H4 (cell line): ENCODE results near the gene KCNAB1. TPM values are rescaled to one million over a fixed set of nuclear protein-coding genes. Genes with fewer than 3 reads are reported as not detected.

Source experiments
- DNase-seq: peaks from one replicate; pipeline ENCODE4 v3.0.0-alpha.2; 2015; ENCODE audit warnings: low spot score
- total RNA-seq: library from RNA; depleted of rRNA; stranded (reverse); fragments of >200 nt; shearing (Covaris generic); gene quantifications from 2 replicates; pipeline ENCODE4 v1.2.3, GENCODE V29; 2014

KCNAB1 gene
- total RNA-seq, 1 experiment from 2014 or later, result 0.33 TPM

DNA sequence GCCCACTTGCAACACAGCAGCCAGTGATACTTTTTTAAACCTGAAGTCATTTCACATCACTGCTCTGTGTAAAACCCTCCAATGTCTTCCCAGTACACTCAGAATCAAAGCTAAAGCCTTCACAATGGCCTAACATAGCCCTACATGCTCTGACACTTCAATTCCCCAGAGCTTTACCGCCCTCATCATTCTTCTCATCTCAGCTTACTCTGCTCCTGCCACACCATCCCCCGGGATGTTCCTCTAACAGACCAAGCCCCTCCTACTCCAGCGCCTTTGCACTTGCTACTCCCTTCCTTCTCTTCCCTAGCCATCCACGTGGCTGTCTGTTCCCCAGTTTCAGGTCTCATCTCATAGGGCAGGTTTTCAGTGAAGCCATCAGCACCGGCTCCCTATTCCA lies 240.6 kb downstream of the KCNAB1 start:
- no peak for DNase-seq

DNA sequence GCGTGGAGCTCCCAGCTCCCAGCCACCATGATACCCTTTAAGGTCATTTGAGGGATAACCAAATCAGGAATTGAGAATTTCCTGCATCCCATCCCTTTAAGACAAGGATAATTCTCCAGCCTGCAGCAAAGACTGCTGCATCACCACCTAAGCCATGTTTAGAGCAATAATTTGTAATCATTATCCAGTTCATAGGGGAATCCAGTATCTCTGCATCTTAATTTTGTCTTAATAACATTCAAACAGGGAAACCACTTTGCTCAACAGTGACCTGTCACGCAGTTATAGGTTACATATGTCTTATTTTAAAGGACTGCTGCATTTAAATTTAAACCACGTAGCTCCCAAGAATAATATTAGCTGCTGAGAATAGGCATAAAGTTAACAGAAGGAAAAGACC lies 246.2 kb downstream of the KCNAB1 start:
- no peak for DNase-seq

DNA sequence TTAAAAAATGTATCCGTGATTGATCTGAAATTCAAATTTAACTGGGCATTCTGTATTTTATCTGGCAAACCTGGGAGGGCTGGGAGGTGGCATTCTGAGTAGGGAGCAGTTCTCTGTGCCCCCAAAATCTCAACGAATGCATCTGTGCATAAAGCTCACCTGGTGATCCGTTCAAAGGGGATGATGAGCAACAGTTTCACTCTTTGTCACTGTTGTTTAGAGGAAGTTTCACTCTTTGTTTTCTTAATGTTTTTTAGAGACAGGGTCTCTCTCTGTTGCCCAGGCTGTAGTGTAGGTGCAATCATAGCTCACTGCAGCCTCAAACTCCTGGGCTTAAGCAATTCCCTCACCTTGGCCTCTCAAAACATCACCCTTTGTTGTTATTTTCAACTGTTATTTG lies 247.8 kb downstream of the KCNAB1 start:
- no peak for DNase-seq

DNA sequence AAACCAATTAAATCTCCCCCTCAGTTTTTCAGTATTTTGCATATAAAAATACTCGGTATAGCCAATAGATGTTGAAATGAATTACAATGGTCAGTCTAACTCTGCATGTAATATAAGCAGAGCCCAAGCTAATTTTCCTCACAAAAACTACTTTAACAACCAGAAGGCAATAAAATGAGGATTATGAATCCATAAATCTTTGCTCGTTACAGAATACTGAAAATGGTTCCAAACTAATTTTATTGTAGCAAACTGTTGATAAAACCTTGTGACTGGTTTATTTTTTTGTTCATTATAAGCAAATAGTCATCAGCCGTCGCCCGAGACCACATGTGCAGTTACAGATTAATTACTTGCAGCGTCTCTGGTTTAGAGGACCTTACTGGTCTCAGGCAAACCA lies 251.3 kb downstream of the KCNAB1 start:
- DNase-seq, result no peak

DNA sequence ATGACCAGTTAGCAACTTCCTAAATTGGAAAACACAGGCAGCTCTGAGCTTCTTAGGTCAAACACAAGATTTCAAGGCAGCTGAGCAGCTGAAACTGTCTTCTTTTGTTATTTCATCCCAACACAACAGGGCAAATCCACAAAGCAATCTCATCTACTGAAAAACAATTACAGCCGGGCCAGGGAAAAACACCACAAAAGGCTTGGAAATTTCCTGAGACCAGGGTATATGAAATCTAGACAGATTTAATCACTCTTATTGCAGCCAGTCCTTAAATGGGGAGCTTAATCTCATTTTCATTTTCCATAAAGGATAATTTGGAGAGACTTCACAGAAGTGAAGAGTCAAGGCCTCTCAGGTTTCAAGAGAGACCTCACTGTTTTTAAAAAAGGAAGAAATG lies 252.7 kb downstream of the KCNAB1 start:
- DNase-seq, result no peak

DNA sequence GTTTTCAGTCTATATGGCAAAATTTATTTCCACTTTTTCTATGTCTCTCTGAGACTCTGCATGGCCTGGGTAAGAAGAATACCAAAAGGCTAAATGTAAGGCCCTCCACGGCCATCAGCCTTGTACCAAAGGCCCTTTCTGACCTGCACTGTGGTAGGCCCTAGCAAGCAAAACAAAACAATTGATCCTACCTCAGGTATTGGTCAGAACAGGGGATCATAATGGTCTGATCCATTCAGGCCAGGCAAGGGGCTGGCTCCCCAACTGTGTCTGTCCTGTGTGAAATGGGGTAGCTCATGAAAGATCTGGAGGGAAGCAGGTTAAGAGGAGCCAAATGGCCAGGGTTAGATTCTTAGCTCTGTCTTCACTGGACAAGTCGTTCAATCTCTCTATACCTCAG lies 253.3 kb downstream of the KCNAB1 start:
- DNase-seq, result no peak

- no peak for DNase-seq
Measured at GRCh38 chr3:156376199-156376598, 255.8 kb downstream of the KCNAB1 start.

GRCh38 chr3:156377266-156377665 lies 256.9 kb downstream of the KCNAB1 start:
- DNase-seq, result no peak

DNA sequence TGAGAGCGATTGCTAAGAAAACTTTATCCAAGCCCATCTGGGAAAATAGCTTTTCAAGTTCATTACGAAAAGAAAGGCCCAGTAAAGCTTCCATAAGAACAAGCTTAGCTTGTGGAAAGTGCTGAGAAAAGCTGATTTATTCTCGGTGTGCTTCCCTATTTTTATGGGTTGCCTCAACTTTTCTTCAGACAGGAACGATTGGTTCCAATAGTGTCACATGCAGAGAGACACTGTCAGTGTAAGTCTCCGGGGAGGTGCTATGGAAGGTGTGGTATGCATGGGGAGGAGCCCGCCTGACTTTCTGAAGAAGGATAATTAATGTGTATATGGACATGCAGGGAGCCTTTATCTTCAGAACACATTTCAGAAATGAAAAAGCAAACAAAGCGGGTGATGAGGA lies 257.3 kb downstream of the KCNAB1 start:
- DNase-seq, result no peak

GRCh38 chr3:156378871-156379270 lies 258.5 kb downstream of the KCNAB1 start:
- no peak for DNase-seq

DNA sequence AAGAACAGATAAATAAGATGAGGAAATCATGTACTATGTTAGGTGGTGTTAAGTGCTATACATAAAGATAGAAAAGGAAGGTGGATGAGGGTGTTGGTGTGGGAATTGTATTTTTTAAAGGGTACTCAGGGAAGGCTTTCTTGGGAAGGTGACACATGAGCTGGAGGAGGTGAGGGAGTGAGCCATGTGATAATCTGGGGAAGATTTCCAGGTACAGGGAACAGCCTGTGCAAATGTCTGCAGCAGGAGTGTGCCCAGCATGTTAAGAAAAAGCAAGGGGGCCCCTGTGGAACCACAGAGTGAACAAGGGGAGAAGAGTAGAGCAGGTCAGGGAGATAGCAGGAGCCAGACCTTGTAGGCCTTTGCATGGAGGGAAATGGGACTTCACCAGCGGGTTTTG lies 258.9 kb downstream of the KCNAB1 start:
- DNase-seq, result no peak

GRCh38 chr3:156381253-156381652 lies 260.9 kb downstream of the KCNAB1 start:
- DNase-seq, result no peak

- DNase-seq, result peak; percentile 43
Measured at GRCh38 chr3:156382458-156383346, 262.3 kb downstream of the KCNAB1 start.

GRCh38 chr3:156383441-156384025 lies 263.2 kb downstream of the KCNAB1 start:
- no peak for DNase-seq

DNA sequence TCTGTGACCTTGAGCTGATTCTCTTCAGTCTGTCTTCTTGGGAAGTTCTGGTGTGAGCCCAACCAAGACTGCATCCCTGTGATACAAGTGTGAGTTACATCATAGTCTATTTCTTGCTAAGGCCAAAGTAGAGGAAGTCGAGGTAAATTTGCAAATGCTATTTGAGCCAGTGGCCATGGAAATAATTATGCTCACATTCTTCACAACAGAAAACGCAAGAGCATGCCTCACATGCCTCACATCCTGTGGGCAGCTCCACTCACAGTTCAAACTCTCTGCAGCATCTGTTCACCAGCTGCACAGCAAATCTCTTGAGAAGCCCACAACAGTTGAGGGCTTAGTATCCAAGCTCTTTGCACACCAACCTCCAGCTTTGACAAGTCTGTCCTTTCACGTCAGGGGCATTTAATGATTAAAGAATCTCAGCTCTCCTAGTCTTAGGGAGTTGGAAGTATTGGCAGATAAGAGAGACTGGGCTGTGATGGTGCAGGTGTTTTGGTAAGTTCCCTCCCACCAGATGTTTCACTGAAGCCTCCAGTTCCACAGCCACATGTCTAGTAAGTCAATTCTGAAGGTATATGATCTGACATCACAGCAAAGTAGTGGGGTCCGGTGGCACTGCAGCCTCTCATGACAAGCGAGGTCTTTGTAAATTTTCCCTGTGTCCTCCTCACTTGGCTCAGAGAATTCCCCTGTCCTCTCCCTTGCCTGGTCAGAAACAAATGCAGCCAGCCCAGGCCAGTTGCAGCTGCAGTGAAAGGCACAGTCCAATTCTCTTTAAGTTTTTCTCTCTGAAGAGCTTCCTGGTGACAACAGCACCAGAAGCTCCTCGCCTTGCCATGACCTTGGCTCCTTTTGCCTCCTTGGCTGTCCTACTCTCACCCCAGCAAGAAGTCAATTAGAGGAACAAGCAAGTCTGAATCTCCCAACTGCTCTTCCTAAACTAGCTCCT lies 268.4 kb downstream of the KCNAB1 start:
- DNase-seq, result peak; percentile 37

GRCh38 chr3:156389449-156389950 lies 269.1 kb downstream of the KCNAB1 start:
- no peak for DNase-seq

DNA sequence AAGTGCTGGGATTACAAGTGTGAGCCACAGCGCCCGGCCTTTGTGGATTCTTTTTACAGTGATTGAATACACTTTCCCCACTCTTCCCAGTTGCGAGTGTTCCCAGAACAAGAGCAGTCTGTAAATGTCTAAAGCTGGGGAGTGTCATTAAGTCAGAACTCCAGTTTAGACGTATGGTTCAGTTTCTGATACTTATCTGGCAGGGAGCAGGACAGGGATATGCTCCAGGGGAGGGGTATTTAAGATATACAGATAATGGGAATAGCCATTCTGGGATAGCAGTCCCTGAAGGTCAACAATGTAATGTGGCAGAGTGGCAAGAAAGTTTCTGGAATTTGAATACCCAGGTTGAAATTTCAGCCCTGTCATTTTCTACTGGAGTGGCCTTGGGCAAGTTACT lies 270.5 kb downstream of the KCNAB1 start:
- DNase-seq, result no peak

DNA sequence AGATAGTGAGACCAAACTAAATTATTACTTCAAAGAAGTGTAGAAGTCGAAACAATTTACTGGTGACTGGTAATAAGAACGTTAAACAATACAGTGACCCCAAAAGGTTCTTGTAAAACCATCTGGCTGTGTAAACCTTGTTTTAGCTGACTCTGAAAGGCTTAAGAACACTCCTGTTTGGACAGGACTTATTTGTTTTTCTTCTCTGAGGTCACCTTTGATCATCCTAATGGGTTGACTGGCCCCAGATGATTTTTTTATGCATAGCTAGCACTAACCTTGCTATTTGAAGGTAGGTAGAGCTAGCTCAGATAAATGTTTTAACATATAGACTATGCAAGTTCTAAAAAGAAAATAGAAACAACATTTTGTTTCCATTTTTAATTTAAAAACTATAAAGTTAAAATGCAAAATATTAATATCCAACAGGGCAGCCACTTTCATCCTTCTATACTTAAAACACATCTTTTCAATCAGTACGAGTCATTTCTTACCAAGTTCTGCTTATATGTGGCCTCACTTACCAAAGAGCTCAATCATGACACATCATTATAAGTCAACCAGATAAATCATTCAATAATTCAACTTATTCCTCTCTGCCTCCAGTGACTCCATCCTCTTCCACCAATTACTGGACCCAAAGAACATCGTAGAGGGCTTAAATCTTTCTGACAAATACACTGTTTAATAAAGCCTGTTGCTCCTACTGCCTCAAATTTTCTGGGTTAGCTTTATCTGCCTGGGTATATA lies 275.8 kb downstream of the KCNAB1 start:
- DNase-seq, result no peak

- no peak for DNase-seq
Measured at GRCh38 chr3:156396851-156397250, 276.5 kb downstream of the KCNAB1 start.

- DNase-seq, result no peak
Measured at GRCh38 chr3:156397534-156397933, 277.2 kb downstream of the KCNAB1 start.

DNA sequence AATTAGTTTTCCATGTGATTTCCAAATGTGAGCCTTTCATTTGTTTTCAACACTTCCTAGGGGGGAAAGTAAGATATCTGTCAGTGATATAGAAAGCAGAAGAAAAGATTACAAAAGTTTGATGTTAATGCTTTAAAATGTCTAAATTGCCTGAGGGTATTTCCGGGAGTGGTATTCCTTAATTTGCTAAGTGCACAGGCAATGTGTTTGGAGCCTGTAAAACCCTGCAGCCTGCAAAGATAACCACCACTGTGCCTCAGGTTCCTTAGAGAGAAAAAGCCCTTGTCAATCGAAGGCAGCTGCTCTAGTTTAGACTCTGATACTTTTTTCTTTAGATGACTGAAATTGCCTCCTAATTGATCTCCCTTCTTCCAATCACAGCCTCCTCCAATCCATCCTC lies 279.7 kb downstream of the KCNAB1 start:
- no peak for DNase-seq
